ENCODE results near the gene EPHA8. TPM values are rescaled to one million over a fixed set of nuclear protein-coding genes. Genes with fewer than 3 reads are reported as not detected.

The EPHA8 gene
- total and polyA plus RNA-seq, 8 donors: not detected

- intact Hi-C loops (cut with DNase I; ENCODE audit: low total_unique reads): no loop called here
- Histone ChIP-seq H3K4me3 (no peak overlapping the region), H3K27me3 (peaks cover 0 to 46% (median 0%) of the 10 kb centered on the region in 3 donors), H3K27ac (no peak overlapping the region), H3K36me3 (no peaks in the 10 kb centered on the region), H3K9me3 (no peaks in the 10 kb centered on the region), H3K4me1 (no peaks in the 10 kb centered on the region)
- no peak for DNase-seq
- 63 to 79% (median 70%) methylated on average over 9 to 10 of the region's 10 CpGs for WGBS, 5 donors
- TF ChIP-seq POLR2A (IDR thresholded peaks at IDR 0.05): no peak
- TF ChIP-seq POLR2AphosphoS5 (IDR thresholded peaks at IDR 0.05): no peak
- no peak for TF ChIP-seq CTCF (IDR thresholded peaks at IDR 0.05)
- no peak for TF ChIP-seq EP300 (IDR thresholded peaks at IDR 0.05)
Observed at GRCh38 chr1:22584001-22584562, 20.8 kb downstream of the EPHA8 start.

- H3K9me3 ChIP-seq: no peaks in the 10 kb centered on the region
- TF ChIP-seq POLR2A (IDR thresholded peaks at IDR 0.05): no peak
- no peak for TF ChIP-seq EP300 (IDR thresholded peaks at IDR 0.05)
- TF ChIP-seq CTCF (IDR thresholded peaks at IDR 0.05): no peak
- no peak for TF ChIP-seq POLR2AphosphoS5 (IDR thresholded peaks at IDR 0.05)
- H3K4me1 ChIP-seq: no peaks in the 10 kb centered on the region
- no peak overlapping the region for H3K4me3 ChIP-seq
- intact Hi-C loops (cut with DNase I; ENCODE audit: low total_unique reads): no loop called here
- no peak overlapping the region for H3K27ac ChIP-seq
- DNase-seq: no peak
- 70 to 89% (median 81%) methylated on average over 9 of the region's 9 CpGs for WGBS, 5 donors
- peaks cover 0 to 55% (median 0%) of the 10 kb centered on the region in 3 donors for H3K27me3 ChIP-seq
- H3K36me3 ChIP-seq: no peaks in the 10 kb centered on the region
Observed at GRCh38 chr1:22584970-22585369, 21.7 kb downstream of the EPHA8 start.

- Histone ChIP-seq H3K4me3 (no peak overlapping the region), H3K36me3 (no peaks in the 10 kb centered on the region), H3K9me3 (no peaks in the 10 kb centered on the region), H3K27ac (no peak overlapping the region), H3K4me1 (no peaks in the 10 kb centered on the region), H3K27me3 (peaks cover 0 to 60% (median 0%) of the 10 kb centered on the region in 3 donors)
- TF ChIP-seq POLR2A (IDR thresholded peaks at IDR 0.05) (no peak), POLR2AphosphoS5 (IDR thresholded peaks at IDR 0.05) (no peak), CTCF (IDR thresholded peaks at IDR 0.05) (no peak), EP300 (IDR thresholded peaks at IDR 0.05) (no peak)
- no peak for DNase-seq
- WGBS, 5 donors: 74 to 87% (median 86%) methylated on average over 4 of the region's 4 CpGs
- intact Hi-C loops (cut with DNase I; ENCODE audit: low total_unique reads): no loop called here
Observed at GRCh38 chr1:22585471-22585870, 22.2 kb downstream of the EPHA8 start.

GRCh38 chr1:22586356-22587130 is 23.3 kb downstream of the EPHA8 start:
- Histone ChIP-seq H3K9me3 (no peaks in the 10 kb centered on the region), H3K4me1 (no peaks in the 10 kb centered on the region), H3K36me3 (no peaks in the 10 kb centered on the region), H3K4me3 (no peak overlapping the region), H3K27me3 (peaks cover 0 to 71% (median 0%) of the 10 kb centered on the region in 3 donors), H3K27ac (no peak overlapping the region)
- DNase-seq: no peak
- WGBS, 5 donors: 84 to 88% (median 87%) methylated on average over 6 to 19 of the region's 19 CpGs
- intact Hi-C loops (cut with DNase I; ENCODE audit: low total_unique reads): no loop called here
- TF ChIP-seq EP300 (IDR thresholded peaks at IDR 0.05) (no peak), POLR2AphosphoS5 (IDR thresholded peaks at IDR 0.05) (no peak), POLR2A (IDR thresholded peaks at IDR 0.05) (no peak), CTCF (IDR thresholded peaks at IDR 0.05) (no peak)
